T follicular helper cell (primary cell): ENCODE data around the gene ASCC1.
"Not testable (repeated sequence)": the region's sequence is repeated elsewhere in the genome, so short reads cannot be mapped to it uniquely, and the experiment has no call there.

Source experiments
- DNase-seq: peaks from one replicate; pipeline ENCODE4 v3.0.0-alpha.2; 2020; ENCODE audit warnings: low read depth

ASCC1 gene

DNA sequence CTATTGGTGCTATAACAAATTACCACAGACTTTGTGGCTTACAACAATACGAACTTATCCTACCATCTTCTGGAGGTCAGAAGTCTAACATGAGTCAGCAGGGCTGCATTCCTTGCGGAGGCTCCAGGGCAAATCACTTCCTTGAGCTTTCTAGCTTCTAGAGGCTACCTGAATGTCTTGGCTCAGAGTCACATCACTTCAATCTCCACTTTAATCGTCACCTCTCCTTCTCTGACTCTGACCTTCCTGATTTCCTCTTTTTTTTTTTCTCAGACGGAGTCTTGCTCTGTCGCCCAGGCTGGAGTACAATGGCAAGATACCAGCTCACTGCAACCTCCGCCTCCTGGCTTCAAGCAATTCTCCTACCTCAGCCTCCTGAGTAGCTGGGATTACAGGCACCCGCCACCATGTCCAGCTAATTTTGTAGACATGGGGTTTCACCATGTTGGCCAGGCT, 44.9 kb downstream of the ASCC1 start:
- DNase-seq: no peak

GRCh38 chr10:72170733-72171132, 45.3 kb downstream of the ASCC1 start:
- DNase-seq: no peak

- DNase-seq: no peak
Observed at GRCh38 chr10:72170263-72170662, 45.8 kb downstream of the ASCC1 start.

DNA sequence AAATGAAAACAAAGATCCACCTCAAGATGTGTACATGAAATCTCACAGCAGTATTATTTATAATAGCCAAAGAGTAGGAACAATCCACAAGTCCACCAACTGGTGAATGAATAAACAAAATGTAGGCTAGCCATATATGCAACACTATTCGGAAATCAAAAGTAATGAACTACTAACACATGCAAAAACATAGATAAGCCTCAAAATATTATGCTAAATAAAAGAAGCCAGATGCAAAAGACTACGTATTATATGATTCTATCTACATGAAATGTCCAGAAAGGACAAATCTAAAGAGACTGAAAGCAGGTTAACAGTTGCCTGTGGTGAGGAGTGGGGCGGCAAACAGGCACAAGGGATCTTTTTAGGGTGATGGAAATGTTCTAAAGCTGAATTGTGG, 49.0 kb downstream of the ASCC1 start:
- no peak for DNase-seq

- DNase-seq: no peak
Observed at GRCh38 chr10:72164617-72165016, 51.5 kb downstream of the ASCC1 start.

- DNase-seq: no peak
Observed at GRCh38 chr10:72162978-72163377, 53.1 kb downstream of the ASCC1 start.

DNA sequence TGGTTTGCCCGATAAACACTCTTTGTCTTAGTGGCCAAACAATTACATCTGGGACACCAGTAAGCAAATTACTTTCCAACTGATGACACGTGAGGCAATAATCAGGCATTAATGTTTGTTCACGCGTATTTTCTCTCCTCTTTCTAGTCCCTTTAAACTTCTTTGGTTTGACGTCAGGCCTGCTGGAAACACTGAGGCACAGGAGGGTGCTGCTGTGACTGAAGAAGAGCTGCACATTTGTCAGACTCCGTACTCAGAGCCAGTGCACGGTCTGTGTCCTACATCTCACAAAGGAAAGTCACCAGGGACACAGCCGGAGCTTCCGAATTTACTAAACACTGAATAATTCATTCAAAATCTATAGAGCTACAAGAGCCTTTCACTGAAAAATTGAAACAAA, 57.9 kb downstream of the ASCC1 start:
- no peak for DNase-seq

GRCh38 chr10:72156223-72156622, 59.9 kb downstream of the ASCC1 start:
- DNase-seq: no peak

DNA sequence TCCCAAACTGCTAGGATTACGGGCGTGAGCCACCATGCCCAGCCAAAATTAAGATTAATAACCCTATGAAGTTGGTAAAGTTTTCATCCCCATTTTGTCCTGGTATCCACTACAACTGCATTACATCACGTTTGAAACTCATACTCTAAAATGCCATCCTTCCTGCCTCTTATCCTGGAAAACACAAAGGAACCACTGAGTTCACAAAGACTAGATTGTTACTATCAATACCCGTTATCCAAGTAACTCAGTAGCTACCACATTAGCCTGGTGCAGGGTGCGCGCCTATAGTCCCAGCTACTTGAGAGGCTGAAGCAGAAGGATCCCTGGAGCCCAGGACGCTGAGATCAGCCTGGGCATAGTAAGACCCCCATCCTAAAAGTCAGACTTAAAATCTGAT, 63.8 kb downstream of the ASCC1 start:
- DNase-seq: no peak

GRCh38 chr10:72150746-72151478, 65.2 kb downstream of the ASCC1 start:
- DNase-seq: not testable (repeated sequence)

DNA sequence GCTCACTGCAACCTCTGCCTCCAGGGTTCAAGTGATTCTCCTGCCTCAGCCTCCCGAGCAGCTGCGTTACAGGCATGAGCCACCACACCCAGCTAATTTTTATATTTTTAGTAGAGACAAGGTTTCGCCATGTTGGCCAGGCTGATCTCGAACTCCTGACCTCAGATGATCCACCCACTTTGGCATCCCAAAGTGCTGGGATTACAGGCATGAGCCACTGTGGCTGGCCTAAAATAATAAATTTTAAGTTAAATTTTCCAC, 68.8 kb downstream of the ASCC1 start:
- not testable (repeated sequence) for DNase-seq

DNA sequence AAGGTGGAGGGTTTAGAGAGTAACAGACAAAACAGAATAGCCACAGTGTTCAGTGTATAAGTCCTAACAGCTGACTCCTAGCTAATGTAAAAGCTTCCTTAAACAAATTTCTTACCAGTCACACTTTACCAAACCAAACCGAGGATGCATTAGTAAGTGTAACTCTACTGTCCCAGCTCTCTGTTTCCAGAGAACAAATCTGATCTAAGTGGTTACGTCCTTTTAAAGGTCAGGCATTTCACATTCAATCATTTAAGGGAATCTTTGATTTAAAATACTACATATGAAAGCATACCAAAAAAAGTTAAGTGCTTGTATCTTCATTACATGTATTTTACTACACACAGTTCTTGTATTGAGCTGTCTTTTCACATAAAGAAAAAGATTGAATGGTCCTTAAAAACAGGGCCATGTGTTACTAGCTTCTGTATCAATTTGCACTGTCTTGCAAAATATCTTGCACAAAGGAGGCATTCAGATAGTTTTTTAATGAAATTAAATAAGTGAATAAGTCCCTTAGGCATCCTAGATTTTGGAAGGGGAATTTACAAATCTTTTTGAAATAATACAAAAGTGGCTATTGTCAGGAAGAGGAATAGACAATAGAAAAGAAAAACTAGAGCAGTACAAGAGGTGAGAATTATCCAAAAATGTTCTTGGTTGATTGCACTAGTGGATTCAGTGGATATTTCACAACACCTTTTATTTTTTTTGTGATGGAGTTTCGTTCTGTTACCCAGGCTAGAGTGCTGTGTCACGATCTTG, 69.3 kb downstream of the ASCC1 start:
- DNase-seq: no peak

GRCh38 chr10:72146071-72146470, 70.0 kb downstream of the ASCC1 start:
- DNase-seq: no peak

DNA sequence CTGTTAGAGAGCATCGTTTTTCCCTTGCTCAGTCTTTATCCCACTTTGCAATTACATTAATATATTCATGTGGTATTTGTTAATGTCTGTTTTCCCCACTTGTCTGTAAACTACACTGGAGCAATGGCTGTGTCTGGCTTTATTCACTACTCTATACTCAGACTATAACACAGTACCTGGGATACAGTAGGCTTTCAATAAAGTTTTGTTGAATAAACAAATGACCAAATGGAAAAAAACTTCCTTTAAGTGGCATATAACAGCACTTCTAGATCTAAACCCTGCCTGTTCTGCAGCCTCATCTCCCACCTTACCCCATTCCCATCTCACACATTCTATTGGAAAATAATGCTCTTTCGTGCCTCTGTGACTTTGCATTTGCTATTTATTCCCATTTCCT, 70.4 kb downstream of the ASCC1 start:
- no peak for DNase-seq

DNA sequence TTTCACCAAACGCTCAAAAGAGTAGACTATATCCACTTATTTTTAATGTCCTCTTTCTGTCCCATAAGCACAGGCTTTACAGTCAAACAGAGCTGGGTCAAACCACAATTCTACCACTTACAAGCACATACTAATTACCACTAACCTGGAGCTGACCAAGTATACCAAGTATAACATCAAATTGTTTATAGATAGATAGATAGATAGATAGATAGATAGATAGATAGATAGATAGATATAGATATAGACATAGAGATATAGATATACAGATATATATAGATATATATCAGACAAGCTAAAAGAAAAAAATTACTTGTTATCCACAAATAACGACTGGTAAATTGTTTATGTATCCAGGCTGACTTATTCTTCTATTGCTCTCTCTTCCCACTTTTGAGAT, 75.2 kb downstream of the ASCC1 start:
- no peak for DNase-seq

DNA sequence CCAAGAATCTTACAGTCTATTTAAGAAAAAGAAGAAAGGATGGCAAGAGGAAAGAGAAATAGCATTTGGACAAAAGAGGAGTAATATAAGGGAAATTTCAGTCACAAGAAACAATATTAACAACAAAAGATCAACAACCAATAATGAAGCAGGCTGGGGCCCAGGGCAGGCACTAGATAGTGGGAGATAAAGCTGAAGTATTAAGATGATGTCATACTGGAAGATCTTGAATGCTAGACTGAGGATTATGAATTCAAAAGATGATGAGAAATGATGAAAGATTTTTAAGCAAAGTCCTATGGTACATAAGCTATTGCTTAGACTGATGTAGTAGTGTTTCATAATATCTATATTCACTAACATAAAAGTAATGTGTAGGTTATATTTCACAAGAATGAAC, 75.9 kb downstream of the ASCC1 start:
- no peak for DNase-seq

- DNase-seq: no peak
Observed at GRCh38 chr10:72137583-72137982, 78.5 kb downstream of the ASCC1 start.

DNA sequence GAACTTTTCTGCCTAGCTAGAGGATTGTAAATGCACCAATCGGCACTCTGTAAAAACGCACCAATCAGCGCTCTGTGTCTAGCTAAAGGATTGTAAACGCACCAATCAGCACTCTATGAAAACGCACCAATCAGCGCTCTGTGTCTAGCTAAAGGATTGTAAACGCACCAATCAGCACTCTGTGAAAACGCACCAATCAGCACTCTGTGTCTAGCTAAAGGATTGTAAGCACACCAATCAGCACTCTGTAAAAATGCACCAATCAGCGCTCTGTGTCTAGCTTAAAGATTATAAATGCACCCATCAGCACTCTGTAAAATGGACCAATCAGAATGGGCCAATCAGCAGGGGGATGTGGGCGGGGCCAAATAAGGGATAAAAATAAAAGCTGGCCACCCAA, 79.9 kb downstream of the ASCC1 start:
- DNase-seq: not testable (repeated sequence)

DNA sequence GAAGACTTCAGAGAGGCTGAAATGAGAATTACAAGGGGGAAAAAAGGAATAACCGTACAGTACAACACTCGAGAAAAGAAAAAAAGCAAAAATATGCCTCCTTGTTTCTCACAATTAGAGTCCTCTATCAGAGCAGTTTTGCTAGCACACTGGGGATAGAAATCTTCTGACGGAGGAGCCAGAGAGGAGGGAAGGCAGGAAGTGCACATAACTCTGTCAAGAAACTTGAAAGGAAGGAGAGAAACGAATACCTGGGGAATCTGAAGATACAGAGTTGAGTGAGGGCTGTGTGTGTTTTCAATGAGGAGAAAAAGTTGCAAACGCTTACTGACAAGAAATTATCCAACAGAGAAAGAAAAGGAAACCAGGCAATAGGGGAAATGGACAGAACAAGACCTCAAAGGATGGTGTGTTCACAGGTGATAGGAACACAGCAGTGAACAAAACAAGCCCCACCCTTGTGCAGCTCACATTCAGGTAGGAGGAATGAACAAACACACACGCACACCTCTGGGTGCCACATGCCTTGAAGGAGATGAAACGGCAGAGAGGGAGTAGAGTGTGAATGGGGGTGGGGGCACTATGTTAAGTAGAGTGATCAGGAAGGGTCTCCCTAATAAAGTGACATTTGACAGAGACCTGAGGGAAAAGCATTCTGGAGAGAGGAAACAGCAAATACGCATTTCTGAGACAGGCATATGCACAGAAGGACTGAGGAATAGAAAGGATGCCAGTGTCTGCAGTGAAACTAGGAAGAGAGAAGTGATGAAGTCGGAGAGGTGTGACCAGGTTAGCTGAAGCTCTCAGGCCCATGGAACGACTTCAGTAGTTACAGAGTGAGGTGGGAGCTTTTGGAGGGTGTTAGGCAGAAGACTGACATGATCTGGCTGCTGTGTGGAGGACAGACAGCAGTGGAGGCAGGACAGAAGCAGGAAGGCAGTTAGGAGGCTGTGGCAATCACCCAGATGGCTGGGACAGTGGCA, 81.0 kb downstream of the ASCC1 start:
- DNase-seq: no peak

- DNase-seq: no peak
Observed at GRCh38 chr10:72133517-72133916, 82.6 kb downstream of the ASCC1 start.

DNA sequence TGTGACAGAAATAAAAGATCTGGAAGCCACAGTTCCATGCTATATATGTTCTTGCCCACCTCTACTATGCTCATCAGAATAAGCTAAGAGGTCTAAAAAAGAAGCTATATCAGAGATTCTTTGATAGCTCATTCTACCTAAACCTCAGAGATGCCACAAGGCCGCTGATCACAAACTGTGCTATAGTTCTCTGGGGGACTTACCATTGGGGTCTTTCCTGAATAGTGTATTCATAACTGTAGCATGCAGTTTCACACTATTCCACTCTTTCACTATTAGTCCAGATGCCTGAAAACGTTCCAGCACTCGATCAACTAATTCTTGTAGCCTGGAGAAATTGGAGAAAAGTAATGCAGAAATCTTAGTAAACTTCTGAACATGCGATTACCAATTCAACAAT, 83.2 kb downstream of the ASCC1 start:
- no peak for DNase-seq

DNA sequence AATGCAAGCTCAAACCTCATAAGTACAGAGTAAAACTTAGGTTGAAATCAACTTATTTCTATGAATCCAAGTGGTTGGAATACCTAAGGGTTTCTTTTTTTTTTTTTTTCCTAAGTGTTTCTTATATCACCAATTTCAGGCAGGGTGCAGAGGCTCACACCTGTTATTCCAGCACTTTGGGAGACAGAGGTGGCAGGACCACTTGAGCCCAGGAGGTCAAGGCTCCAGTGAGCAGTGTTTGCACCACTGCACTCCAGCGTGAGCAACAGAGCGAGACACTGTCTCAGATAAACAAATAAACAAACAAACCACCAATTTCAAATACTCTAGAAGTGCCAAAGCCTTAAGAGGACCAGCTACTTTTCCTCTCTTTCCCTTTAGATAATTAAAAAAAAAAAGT, 88.5 kb downstream of the ASCC1 start:
- no peak for DNase-seq

GRCh38 chr10:72126872-72127232, 89.2 kb downstream of the ASCC1 start:
- DNase-seq: no peak
